NCI-H1092 (cell line): ENCODE results near the gene KCNH3.

Experiments
- DNase-seq: peaks from one replicate; lab custom pipeline; 2025; lab: John Stamatoyannopoulos, UW

The KCNH3 gene

DNA sequence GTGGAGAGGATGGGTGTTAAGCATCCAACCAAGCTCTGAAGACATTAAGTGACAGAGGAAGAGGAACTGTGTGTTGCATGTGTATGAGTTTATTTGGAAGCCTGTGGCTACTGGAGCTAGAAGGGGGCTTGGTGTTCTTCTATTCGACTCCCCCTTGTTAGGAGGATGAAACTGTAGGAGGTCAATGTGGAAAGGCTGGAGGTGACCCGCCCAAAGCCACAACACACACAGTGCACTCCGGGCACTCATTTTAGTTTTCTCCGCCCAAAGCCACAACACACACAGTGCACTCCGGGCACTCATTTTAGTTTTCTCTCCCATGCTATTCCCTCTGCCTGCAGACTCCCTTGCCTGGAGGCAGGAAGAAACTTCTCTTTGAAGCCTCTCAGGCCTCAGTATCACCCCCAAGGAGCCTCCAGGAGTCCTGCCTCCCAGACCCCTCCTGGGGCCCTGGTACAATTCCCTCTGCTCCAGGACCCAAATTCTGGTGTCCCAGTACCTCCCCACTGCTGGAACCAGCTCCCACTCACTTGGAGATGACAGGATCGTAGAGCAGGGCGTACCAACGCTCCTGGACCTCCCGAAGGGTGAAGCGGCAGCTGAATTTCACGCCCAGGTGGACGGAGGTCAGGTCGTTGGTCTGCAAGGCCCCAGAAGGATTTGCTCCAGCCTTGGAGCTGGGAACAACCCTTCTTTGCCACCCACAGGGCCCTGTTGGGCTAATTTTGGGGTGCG is 25.3 kb downstream of the KCNH3 start:
- DNase-seq = no peak

DNA sequence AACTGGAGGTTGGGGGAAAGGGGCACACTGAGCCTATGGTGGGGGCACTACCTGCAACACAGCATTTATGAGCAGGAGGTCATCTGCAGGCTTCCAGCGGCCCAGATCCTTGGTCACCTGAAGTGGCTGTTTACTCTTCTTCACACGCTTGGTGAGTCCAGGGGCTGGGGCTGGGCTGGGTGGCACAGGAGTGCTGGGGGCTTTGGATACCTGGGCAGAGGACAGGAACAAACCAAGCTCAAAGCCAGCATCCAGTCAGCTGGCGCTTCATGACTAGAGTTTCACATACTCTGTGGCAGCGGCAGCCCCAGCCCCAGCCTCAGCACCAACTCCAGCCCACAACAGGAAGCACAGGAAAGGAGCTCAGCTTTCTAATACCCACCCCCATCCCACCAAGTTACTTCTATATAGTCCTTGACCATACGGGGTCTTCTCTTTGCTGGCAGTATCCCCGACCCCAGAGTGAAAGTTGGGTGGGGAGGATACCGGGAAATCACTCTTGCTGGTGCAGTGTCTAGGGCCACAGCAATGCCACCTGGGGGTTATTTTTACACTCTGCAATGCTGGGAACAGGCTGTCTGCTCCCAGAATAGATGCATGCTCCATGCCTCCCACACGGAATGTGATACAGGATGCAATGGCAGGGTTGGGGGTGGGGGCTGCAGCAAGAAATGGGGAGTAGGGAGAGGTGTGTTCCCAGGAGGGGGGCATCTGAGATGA is 26.0 kb downstream of the KCNH3 start:
- DNase-seq = no peak

DNA sequence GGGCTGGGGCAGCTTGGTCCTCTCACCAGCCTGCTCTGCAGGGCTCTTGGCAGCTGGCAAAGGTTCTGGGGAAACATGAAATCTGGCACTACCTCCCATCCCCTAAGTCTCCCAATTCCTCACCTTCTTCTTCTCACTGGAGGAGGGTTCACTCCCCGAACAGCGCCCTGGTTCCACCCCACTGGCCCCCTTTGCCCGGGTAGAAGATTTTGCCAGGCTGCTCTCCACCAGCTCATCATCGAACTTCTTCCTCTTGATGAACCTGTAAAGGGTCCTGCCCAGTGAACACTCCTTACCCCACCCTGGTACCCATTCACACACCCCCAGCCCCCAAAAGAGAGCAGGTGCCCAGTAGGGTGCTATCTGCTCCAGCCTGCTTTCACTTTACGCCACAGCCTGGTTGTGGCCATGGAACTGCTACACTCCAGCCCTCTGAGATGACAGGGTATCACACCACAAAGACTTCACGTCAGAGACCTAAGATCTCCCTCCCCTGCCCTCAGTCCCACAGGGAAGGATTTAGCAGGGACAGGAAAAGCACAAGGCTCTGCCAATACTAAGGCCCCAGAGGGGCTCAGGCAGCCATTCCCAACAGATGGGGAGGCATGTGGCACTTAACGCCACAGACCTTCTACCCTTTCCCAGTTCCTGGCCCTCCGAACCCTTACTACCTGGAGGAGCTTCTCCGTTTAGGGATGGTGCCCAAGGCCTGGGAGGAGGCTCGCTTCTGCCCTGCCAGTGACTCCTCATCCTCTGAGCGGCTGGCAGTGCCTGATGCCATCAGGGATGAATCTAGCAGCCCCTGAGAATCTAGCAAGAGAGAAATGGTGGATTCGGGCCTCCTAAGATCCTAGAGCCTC is 26.8 kb downstream of the KCNH3 start:
- no peak for DNase-seq

DNA sequence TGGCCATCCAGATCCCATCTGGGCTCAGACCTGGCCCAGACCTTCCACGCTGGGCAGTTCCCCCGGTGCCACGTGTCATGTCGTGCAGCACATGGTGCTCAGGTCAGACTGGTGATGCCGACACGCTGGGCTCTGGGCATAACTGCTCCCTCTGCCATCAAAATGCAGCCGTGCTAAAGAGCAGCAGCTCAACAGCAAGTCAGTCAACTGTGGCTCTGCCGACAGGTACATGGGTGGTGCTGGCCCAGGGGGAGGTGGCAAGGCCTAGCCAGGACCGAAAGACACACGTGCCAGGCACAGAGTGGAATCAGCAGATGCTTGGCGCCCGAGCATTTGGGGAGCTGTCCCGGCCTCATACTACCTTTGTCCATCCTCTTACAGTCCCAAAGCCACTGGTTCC is 27.5 kb downstream of the KCNH3 start:
- DNase-seq = no peak

DNA sequence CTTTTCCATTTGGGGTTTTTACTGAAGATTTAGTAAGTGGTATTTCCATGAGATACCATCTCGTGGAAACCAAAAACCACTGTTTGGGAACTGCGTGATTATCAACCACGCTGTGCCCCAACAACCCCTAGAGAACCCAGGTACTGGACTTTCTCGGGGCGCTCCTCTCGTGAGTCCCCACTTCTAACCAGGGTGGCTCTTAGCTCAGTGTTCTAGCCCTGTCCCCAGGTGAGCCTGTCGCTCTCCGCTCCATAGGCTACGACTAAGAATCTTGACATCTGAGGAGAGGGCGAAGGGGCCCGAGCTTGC is 28.4 kb downstream of the KCNH3 start:
- DNase-seq = no peak

DNA sequence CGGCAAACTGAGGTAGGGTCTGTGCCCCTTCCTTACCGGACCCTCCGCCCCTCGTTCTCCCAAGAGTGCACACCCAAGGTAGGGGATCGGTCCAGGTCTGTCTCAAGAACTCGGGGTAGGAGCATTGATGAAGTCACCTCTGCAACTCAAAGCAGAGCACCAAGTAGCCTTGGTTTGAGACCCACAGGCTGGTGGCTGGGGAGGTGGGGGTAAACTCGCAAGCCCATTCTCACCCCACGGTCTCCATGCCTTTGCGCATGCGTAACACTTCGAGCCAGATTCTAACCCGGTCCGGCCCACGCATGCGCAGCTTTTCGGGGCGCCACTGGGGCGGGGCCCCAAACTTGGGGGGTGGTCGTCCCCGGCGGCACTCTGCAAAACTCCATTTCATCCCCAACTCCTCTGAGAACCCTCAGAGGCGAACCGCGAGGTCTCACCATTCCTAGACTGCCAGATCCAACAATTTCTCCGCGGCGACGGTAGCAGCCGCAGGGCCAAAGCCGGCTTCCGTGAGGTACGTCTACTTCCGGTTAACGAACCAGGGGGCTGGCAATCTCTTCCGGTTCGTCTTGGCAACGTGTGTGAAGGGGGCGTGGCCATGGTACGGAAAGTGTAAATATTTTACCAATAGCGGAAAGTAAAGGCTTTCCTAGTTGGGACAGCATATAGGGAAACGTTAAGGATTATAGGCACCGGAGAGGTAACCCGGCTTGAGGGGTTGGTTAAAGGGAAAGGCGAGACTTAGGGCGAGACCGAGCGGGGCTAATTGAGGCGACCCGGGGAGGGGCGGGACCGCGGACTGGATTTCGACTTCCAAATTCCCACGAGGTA is 29.0 kb downstream of the KCNH3 start, which contains the start of gene MCRS1:
MCRS1 (minus strand) TSS at position 532 of the 831 bp plus-strand sequence. CDS start 1,411 bp downstream, outside the sequence.
- peak; percentile 70 for DNase-seq

DNA sequence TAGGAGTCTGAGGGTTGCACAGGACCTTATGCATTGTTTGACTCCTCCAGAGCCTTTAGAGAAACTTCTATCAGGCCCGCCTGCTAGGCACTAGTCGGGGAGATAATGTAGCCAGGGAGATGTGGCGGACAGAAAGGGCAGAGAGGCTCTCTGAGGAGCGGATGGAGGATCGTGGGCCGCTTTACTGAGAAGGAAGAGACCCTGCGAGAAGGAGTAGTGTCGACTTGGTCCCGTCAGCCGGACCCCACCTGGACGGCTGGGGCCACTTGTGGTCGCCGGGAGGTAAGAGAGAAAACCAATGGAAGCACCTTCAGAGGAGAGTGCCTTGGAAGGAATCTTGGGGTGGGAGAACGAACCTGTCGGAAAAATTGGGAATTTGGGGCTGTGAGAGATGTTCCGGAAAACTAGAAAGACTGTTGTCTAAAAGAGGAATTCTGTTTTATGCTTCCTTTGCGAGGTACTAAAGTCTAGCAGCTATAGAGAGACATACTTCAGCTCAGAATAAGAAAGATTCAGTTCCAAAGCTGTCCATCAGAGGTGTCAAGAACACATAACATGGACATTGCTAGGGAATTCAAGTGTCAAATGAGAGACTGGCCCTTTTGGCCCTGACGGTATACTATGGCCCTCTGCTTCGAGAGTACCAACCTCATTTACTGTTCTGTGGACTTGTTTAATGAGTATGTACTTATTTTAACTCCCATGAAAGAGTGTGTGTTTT is 29.8 kb downstream of the KCNH3 start:
- no peak for DNase-seq

DNA sequence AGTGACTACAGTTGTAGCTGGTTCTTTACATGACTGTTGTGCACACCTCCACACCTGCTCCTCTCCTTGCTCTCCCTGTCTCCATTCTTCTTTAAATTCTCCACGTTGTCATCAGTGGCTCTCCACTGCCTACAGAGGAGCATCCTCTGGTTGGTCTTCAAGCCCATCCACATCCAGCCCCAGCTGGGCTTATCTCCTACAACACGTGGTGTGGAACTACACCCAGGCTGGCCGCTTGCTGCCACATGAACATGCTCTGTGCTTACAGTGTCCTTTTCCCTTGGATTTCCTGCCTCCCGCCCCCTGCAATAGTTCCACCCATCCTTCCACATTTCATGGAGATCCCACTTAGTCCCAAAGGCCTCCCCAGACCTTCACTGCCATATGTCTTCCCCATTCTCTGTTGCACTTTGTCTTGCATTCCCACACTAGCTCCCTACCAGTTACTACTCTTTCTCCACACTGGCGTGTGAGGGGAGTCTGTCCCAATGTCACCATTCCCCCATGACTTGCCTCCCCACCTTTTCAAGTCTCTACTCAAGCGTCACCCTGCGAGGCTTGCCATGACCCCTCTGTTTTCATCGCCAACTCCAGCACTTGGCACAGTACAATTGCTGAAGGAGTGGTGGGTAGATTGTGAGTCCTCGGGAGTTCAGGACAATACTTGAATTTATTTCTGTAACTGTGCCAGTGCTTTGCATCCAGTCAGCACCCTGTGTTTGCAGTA is 38.9 kb downstream of the KCNH3 start:
- no peak for DNase-seq

DNA sequence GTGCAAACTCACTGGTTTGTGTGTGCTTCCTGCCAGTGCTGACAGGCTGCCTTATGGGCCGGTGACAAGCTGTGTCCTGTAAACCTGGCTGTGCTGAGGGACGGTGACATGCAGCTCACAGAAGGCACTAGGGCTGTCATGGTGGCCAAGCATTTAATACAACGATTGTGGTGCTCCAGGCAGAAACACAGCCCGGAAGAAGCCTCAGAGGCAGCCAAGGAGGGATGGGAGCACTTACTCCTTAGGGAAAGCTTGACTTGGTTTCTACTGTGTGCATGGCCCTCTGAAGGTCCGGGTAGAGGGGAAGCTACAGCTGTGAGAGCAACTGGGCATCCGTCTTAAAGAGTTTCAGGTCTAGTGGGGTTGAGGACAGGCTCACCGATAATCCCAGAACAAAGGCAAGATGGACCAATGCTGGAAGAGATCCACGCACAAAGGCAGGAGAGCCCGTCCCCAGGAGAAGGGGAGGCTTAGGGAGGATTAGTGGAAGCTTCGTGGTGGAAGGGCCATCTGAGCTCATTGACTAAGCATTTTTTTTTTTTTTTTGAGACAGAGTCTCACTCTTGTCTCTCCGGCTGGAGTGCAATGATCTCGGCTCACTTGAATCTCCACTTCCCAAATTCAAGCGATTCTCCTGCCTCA is 39.8 kb downstream of the KCNH3 start:
- no peak for DNase-seq

DNA sequence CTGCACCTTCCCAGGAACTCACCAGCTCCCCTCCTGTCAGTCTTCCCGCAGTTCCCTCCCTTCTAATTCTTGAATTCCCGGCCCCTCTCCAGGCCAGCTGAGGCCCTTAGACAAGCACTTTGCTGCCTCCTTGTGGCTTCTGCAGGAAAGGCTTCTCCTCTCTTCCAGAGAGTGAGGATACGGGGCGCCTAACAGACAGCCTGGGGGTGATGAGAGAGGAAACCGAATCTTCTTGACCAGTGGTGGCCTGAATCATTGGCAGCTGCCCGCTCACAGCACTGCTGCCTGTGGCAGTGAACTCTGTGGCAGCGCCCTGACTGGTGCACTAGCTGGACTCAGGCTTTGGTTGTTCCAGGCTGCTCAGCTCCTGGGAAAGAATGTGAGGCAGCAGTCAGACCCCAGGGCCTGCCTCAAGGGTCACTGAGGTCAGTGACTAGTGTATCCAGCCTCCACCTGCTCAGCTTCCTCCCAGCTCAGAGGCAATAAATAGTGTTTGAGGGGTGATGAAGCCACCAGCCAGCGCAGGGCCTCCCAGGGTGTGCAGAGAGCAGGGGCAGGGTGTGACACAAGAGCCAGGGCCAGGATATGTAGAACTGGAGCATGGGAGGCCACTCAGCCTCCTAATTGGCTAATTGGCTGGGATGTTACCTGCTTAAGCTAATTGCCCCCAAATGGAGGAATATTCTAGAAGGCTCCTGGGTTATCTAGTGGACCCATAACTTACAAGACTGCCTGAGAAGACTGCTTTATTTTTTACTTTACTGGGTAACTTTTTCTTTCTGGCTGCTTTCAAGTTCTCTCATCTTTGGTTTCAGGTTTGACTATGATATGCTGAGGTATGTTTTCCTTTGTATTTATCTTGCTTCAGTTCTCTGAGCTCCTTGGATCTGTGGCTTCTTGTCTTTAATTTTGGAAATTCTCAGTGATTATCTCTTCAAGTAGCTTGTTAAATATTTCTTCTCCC is 42.0 kb downstream of the KCNH3 start:
- peak; percentile 37 for DNase-seq

DNA sequence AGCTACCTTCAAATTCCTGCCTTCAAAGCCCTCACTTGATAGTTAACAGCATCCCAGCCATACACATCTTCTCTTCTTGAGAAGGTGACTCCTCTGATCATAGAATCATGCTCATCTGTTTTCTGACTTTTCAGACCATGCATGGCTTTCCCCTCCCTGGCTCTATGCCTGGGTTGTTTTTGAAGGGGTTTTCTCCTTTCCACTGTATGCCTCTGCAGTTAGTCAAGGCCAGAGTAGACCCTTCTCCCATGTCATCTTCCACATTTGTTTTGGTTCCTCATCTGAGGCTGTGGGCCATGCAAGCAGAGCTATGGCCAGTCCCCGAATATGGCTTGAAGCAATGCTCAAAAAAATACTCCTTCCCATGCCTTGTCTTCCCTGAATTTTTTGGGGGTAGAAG is 43.4 kb downstream of the KCNH3 start:
- no peak for DNase-seq

DNA sequence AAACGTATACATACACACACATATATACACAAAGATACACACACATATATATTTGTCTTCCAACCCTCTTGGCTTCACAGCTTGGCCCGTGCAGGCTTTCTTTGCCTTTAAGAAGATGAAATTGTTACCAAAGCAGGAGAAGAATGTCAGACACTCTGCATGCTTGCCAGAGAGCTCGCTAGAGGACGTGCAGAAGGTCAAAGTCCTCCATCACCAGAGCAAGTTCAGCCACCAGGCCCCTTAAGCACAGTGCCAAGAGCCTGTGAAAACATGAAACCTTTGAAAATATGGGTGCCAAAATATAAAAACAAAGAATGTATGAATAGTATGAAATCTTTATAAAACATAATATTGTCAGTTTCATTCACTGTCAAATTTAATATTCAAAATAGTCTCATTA is 44.0 kb downstream of the KCNH3 start:
- no peak for DNase-seq

DNA sequence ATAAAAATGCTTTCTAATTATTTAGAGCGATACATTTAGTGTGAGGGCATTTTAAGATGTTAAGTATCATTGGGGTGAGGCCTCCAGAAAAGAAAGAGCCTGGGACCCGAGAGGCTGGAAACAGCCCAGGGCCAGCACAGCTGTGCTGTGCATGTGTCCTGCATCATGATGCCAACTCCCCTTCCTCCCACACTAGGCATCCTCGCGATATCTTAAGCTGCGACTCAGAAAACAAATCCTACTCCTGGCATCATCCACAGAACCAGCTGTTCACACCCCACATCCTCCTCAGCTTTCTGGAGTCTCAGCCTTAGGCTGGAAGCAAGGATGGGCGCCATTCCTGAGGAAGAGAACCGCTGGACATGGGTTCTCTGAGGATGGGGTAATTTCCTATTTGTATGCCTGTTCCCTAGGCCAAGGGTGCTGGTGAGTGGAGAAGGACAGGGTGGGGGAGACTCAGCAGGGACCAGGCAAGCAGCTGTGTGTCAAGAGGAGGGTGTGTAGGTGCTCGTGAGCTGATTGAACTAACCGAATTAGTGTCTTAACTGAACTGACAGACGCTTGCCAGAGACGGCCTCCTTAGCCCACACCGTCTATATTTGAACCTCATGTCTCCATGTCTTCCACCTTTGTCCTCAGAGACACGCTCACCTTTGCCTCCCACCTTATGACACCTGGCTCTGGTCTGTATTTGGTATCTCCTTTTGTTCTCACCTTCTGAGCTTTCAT is 44.7 kb downstream of the KCNH3 start:
- DNase-seq = no peak

DNA sequence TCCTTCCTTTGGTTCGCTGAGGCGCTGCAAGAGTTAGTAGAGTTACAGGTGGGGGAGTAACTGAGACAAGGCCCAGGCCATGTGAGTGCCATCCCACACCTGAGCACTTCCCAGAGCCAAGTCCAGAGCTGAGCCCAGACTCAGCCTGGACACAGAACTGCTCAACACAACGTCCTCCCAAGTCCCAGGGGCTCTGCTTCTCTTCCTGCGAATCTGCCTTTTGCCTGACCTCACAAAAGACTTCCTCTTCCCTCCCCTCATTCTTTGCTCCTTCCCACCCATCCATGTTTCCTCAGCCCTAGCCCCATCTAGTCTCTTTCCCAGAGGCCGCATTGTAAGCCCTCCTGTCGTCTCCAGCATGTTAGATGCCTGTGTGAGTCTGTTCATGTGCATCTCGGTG is 45.8 kb downstream of the KCNH3 start:
- DNase-seq = no peak

DNA sequence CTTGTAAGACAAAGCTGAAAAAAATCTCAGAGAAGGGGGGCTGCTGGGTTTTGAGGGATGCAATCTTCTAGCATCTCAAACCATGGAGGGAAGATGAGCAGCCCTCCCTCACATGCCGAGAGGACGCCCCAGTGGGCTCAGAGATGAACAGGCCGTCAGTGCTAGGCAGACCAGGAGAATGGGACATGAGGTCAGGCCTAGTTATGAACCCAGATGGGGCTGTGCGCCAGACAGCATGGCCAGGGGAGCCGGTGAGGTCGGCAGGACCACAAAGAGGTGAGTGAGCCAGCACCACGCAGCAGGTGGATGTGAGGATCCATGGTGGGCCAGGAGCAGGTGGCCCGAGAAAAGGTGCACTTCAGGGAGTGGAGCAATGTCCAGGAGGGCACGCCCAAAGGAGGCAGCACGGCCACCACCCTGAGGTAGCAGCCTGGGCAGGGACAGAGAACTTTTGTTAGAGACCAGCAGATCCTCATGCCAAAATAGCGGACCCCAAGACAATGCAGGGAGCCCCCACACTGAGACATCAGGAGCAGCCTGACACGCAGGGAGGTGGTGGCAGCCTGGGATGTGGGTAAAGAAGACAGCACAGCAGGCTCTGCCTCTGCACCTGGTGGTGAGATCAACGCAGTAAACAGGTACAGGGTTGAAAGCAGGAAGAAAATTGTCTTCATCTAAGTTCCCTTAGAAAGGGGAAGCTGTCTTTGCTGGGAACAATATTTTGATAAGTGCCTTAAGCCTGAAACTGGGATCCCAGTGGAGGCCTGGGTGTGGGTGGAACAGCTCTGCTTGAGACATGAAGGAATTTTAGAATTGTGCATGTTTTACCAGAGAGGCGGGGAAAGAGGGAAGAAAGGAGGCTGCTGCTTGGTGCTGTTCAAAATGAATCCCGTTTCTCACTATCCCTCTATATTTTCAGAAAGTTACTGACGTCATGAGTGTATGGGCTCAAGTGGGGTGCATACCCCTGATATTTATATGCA is 46.9 kb downstream of the KCNH3 start:
- no peak for DNase-seq

DNA sequence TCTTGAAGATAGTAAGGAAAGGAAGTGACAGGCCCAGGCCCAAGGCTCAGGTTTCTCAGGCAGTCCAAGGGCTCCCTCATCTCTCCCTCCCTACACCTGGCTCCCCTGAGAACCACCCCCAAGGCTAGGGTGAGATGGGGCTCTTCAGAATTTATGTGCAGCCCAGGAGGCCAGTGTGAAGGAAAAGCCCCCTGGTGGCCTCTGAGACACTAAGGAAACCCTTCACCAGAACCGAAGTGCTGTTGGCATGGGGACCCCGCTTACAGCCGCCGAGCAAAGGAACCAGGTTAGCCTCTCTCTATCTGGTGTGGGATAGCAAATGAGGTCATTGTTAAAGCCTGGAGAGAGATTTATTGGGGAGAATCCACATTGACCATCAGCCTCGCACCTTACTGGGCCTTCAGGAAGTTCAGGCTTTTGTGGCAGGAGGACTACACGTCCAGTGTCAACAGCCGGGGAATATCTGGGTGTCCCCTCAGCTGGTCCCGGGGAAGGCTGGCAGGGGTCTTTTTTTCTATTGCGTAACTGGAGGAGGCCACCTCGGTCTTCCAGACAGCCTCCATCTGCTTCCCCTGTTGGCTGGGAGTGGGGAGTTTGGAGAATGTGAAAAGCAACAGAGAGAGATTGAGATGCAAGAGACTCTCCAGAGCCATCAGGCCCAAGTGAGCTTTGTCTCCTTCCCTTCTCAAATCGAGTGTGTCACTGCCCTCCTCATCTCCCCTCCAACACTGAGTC is 48.5 kb downstream of the KCNH3 start:
- no peak for DNase-seq
